ENCODE data around the gene WDR72. TPM values are rescaled to one million over a fixed set of nuclear protein-coding genes. Genes with fewer than 3 reads are reported as not detected.

WDR72 gene
- total and polyA plus RNA-seq, 4 donors = 6.1 to 55.4 (median 17.0) TPM

DNA sequence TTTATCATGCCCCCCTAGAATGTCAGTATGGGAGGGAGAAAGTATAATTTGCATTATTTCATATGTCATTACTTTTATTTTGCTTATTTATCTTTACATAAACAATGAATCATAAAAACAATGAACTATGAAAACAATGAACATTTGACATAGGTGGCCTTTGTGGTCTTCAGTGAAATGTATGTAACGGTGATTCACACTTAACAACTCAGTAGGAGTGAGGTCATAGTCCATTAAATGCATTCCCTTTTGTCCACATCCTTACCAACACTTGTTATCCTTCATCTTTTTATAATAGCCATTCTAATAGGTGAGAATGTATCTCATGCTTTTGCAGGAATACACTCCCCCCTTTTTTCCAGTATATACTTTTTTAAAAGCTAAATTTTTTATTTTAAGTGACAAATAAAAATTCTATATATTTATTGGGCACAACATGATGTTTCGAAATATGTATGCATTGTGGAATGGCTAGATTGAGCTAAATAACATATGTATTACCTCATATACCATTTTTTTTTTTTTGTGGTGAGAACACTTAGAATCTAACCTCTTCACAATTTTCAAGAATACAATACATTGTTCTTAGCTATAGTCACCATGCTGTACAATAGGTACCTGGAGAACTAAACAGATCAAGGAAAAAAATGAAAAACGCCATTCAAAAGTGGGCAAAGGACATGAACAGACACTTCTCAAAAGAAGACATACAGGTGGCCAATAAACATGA, 189.5 kb downstream of the WDR72 start:
- H3K27me3 ChIP-seq (ENCODE audit: control insufficient read depth in 4 of 4, insufficient read depth in 4 of 4, low read length in 3 of 4) = no peaks in the 10 kb centered on the region
- 91% methylated on average over 3 of the region's 3 CpGs for WGBS

DNA sequence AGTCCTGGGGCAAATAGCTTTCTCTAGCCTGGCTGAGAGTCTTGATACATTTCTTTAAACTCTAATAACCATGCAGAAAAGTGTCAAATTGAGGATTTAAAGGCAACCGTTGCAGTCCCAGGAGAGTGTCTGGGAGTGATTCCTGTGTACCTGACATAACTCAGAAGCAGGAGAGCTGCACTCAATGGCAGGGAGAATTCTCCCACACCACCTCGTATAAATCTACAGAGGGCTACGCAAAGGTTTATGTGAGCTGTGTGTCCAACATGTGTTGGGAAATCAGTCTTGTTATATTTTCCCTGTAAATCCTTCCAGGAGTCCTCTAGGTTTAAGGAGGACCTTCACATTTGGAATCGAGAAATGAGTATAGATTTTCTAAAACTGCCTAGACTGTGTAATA, 192.6 kb downstream of the WDR72 start:
- H3K9me3 ChIP-seq (ENCODE audit: control insufficient read depth in 4 of 4, low read length in 3 of 4) = no peaks in the 10 kb centered on the region
- H3K9ac ChIP-seq (ENCODE audit: low read depth in 1 of 2, low read length in 2 of 2) = no peak overlapping the region
- H3K4me3 ChIP-seq (ENCODE audit: low read depth in 1 of 3, low read length in 3 of 3) = no peak overlapping the region
- H3K36me3 ChIP-seq (ENCODE audit: control insufficient read depth in 4 of 4, insufficient read depth in 3 of 4, low read depth in 1 of 4, low read length in 3 of 4) = peaks cover 0 to 10% (median under 1%) of the 10 kb centered on the region in 4 donors
- no peaks in the 10 kb centered on the region for H3K27me3 ChIP-seq (ENCODE audit: control insufficient read depth in 4 of 4, insufficient read depth in 4 of 4, low read length in 3 of 4)
- H3K4me1 ChIP-seq (ENCODE audit: control insufficient read depth in 4 of 4, insufficient read depth in 4 of 4, low read length in 3 of 4) = peaks cover 0 to 4% (median 0%) of the 10 kb centered on the region in 4 donors
- no peak overlapping the region for H3K27ac ChIP-seq (ENCODE audit: low read depth in 1 of 2, low read length in 2 of 2)
- no peak for DNase-seq (ENCODE audit: low spot score)
- 93% methylated on average over 4 of the region's 4 CpGs for WGBS
- no peak for TF ChIP-seq HNF4G (IDR thresholded peaks at IDR 0.05)
- TF ChIP-seq, protein P1, sequence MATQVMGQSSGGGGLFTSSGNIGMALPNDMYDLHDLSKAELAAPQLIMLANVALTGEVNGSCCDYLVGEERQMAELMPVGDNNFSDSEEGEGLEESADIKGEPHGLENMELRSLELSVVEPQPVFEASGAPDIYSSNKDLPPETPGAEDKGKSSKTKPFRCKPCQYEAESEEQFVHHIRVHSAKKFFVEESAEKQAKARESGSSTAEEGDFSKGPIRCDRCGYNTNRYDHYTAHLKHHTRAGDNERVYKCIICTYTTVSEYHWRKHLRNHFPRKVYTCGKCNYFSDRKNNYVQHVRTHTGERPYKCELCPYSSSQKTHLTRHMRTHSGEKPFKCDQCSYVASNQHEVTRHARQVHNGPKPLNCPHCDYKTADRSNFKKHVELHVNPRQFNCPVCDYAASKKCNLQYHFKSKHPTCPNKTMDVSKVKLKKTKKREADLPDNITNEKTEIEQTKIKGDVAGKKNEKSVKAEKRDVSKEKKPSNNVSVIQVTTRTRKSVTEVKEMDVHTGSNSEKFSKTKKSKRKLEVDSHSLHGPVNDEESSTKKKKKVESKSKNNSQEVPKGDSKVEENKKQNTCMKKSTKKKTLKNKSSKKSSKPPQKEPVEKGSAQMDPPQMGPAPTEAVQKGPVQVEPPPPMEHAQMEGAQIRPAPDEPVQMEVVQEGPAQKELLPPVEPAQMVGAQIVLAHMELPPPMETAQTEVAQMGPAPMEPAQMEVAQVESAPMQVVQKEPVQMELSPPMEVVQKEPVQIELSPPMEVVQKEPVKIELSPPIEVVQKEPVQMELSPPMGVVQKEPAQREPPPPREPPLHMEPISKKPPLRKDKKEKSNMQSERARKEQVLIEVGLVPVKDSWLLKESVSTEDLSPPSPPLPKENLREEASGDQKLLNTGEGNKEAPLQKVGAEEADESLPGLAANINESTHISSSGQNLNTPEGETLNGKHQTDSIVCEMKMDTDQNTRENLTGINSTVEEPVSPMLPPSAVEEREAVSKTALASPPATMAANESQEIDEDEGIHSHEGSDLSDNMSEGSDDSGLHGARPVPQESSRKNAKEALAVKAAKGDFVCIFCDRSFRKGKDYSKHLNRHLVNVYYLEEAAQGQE (IDR thresholded peaks at IDR 0.05) = no peak
- no peak for TF ChIP-seq YY1 (IDR thresholded peaks at IDR 0.05)
- TF ChIP-seq, protein P2, sequence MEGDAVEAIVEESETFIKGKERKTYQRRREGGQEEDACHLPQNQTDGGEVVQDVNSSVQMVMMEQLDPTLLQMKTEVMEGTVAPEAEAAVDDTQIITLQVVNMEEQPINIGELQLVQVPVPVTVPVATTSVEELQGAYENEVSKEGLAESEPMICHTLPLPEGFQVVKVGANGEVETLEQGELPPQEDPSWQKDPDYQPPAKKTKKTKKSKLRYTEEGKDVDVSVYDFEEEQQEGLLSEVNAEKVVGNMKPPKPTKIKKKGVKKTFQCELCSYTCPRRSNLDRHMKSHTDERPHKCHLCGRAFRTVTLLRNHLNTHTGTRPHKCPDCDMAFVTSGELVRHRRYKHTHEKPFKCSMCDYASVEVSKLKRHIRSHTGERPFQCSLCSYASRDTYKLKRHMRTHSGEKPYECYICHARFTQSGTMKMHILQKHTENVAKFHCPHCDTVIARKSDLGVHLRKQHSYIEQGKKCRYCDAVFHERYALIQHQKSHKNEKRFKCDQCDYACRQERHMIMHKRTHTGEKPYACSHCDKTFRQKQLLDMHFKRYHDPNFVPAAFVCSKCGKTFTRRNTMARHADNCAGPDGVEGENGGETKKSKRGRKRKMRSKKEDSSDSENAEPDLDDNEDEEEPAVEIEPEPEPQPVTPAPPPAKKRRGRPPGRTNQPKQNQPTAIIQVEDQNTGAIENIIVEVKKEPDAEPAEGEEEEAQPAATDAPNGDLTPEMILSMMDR (IDR thresholded peaks at IDR 0.05; ENCODE audit: low read depth, low read length, missing input control) = no peak
- no peak for TF ChIP-seq EGR1 (IDR thresholded peaks at IDR 0.05; ENCODE audit: low read depth in 2 of 2)
- TF ChIP-seq FOXA2 (IDR thresholded peaks at IDR 0.05) = no peak
- no peak for TF ChIP-seq RAD21 (IDR thresholded peaks at IDR 0.05)
- TF ChIP-seq, protein P3, sequence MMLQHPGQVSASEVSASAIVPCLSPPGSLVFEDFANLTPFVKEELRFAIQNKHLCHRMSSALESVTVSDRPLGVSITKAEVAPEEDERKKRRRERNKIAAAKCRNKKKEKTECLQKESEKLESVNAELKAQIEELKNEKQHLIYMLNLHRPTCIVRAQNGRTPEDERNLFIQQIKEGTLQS (IDR thresholded peaks at IDR 0.05) = no peak
- TF ChIP-seq JUND (IDR thresholded peaks at IDR 0.05) = no peak
- no peak for TF ChIP-seq TAF1 (conservative IDR thresholded peaks at IDR 0.05)
- no peak for TF ChIP-seq NR2F2 (IDR thresholded peaks at IDR 0.05)
- no peak for TF ChIP-seq FOXA1 (IDR thresholded peaks at IDR 0.05)
- TF ChIP-seq SP1 (IDR thresholded peaks at IDR 0.05) = no peak
- no peak for TF ChIP-seq RXRA (IDR thresholded peaks at IDR 0.05)
- no peak for TF ChIP-seq GABPA (IDR thresholded peaks at IDR 0.05 in 1 of 2, conservative IDR thresholded peaks at IDR 0.05 in 1 of 2)
- TF ChIP-seq HNF4A (conservative IDR thresholded peaks at IDR 0.05) = no peak

More for the DNA sequence above, 189.5 kb downstream of the WDR72 start:
- Histone ChIP-seq H3K36me3 (ENCODE audit: control insufficient read depth in 4 of 4, insufficient read depth in 3 of 4, low read depth in 1 of 4, low read length in 3 of 4) (peaks cover 0 to 10% (median 0%) of the 10 kb centered on the region in 4 donors), H3K27ac (ENCODE audit: low read depth in 1 of 2, low read length in 2 of 2) (no peak overlapping the region), H3K9me3 (ENCODE audit: control insufficient read depth in 4 of 4, low read length in 3 of 4) (no peaks in the 10 kb centered on the region), H3K4me1 (ENCODE audit: control insufficient read depth in 4 of 4, insufficient read depth in 4 of 4, low read length in 3 of 4) (no peaks in the 10 kb centered on the region), H3K4me3 (ENCODE audit: low read depth in 1 of 3, low read length in 3 of 3) (no peak overlapping the region), H3K9ac (ENCODE audit: low read depth in 1 of 2, low read length in 2 of 2) (no peak overlapping the region)
- TF ChIP-seq, protein P4, sequence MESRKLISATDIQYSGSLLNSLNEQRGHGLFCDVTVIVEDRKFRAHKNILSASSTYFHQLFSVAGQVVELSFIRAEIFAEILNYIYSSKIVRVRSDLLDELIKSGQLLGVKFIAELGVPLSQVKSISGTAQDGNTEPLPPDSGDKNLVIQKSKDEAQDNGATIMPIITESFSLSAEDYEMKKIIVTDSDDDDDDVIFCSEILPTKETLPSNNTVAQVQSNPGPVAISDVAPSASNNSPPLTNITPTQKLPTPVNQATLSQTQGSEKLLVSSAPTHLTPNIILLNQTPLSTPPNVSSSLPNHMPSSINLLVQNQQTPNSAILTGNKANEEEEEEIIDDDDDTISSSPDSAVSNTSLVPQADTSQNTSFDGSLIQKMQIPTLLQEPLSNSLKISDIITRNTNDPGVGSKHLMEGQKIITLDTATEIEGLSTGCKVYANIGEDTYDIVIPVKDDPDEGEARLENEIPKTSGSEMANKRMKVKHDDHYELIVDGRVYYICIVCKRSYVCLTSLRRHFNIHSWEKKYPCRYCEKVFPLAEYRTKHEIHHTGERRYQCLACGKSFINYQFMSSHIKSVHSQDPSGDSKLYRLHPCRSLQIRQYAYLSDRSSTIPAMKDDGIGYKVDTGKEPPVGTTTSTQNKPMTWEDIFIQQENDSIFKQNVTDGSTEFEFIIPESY (IDR thresholded peaks at IDR 0.05) = no peak
- TF ChIP-seq, protein P3 (IDR thresholded peaks at IDR 0.05) = no peak
- TF ChIP-seq, protein P2 (IDR thresholded peaks at IDR 0.05; ENCODE audit: low read depth, low read length, missing input control) = no peak
- no peak for TF ChIP-seq RXRA (IDR thresholded peaks at IDR 0.05)
- TF ChIP-seq HNF4A (conservative IDR thresholded peaks at IDR 0.05) = no peak
- DNase-seq (ENCODE audit: low spot score) = no peak

All from liver (tissue), 9 donors.